GM12892 (cell line): ENCODE measurements around the gene TXNL4B.

ENCODE experiments used
- POLR2AphosphoS5 ChIP-seq: IDR thresholded peaks from 2 replicates; pipeline ENCODE4 v1.6.1; 2011; ENCODE audit warnings: low read depth, low read length, control low read depth
- TAF1 ChIP-seq: IDR thresholded peaks from 2 replicates; pipeline ENCODE4 v1.6.1; 2011; ENCODE audit warnings: low read depth, mild to moderate bottlenecking, control low read depth, low read length, borderline replicate concordance

DNA sequence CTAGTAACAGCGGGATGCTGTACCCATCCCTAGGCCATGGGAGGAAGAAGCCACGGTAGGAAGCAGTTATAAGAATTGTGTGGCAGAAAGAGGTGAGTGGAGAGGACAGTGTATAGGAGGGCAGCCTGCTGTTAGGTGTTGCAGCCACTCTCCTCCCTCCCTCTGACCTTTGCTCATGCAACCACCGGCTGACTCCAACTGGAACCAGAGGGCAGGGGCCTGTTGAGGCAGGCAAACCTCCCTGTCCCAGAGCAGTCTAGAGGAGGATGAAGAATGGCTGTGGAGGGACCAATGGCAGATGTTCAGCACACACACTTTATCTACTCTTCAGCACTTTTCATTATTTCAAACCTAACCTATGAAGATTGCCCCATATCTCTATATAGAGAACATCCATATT lies 2.2 kb downstream of the TXNL4B start:
- no peak for TF ChIP-seq POLR2AphosphoS5
- TF ChIP-seq TAF1: no peak
